GM23338 (cell line): ENCODE results near the gene COL4A1. TPM values are rescaled to one million over a fixed set of nuclear protein-coding genes. Genes with fewer than 3 reads are reported as not detected.

ENCODE experiments used
- ATAC-seq: fragments of 200-7000 bp; cut with Tn5 transposase; 3 replicates; pipeline ENCODE4 v1.9.1; 2020
- DNase-seq: peaks from one replicate; pipeline ENCODE4 v3.0.0-alpha.2; 2015; ENCODE audit warnings: low spot score
- H2AFZ ChIP-seq: fragments of 200-600 bp; sonication (generic); 2 replicates; pipeline ENCODE4 v1.8.0; 2016; ENCODE audit warnings: antibody characterized with exemption, mild to moderate bottlenecking, moderate library complexity
- H3F3A ChIP-seq: fragments of 200-600 bp; sonication (generic); replicated peaks from 2 replicates; pipeline ENCODE4 v1.8.0; 2017; ENCODE audit warnings: antibody characterized with exemption, mixed run types, low read depth
- H3K27ac ChIP-seq: fragments of 200-600 bp; sonication (generic); 2 replicates; pipeline ENCODE4 v1.6.1; 2016; ENCODE audit warnings: low read depth
- H3K27me3 ChIP-seq: fragments of 200-600 bp; sonication (generic); 2 replicates; pipeline ENCODE4 v1.8.0; 2016; ENCODE audit warnings: mild to moderate bottlenecking, mixed run types, moderate library complexity; ENCODE audit not compliant: insufficient read depth
- H3K36me3 ChIP-seq: fragments of 200-600 bp; sonication (generic); 2 replicates; pipeline ENCODE4 v1.8.0; 2016; ENCODE audit warnings: mild to moderate bottlenecking; ENCODE audit not compliant: insufficient read depth
- H3K4me1 ChIP-seq: fragments of 200-600 bp; sonication (generic); 2 replicates; pipeline ENCODE4 v1.8.0; 2016; ENCODE audit warnings: mild to moderate bottlenecking, moderate library complexity; ENCODE audit not compliant: insufficient read depth
- H3K4me2 ChIP-seq: fragments of 200-600 bp; sonication (generic); 2 replicates; pipeline ENCODE4 v1.7.1; 2017; ENCODE audit warnings: mixed run types
- H3K4me3 ChIP-seq: fragments of 200-600 bp; sonication (generic); 2 replicates; pipeline ENCODE4 v1.6.1; 2016; ENCODE audit warnings: mixed run types
- H3K79me2 ChIP-seq: fragments of 200-600 bp; sonication (generic); replicated peaks from 2 replicates; pipeline ENCODE4 v1.8.0; 2017; ENCODE audit warnings: mild to moderate bottlenecking; ENCODE audit not compliant: insufficient read depth
- H3K9me2 ChIP-seq: fragments of 200-600 bp; sonication (generic); 2 replicates; pipeline ENCODE4 v1.8.0; 2017; ENCODE audit not compliant: insufficient read depth
- H4K20me1 ChIP-seq: fragments of 200-600 bp; sonication (generic); replicated peaks from 2 replicates; pipeline ENCODE4 v1.8.0; 2017; ENCODE audit warnings: mild to moderate bottlenecking; ENCODE audit not compliant: insufficient read depth
- H3K27ac Mint-ChIP-seq: 2 replicates; pipeline ENCODE4 v1.8.0; 2020; ENCODE audit warnings: inconsistent platforms, mild to moderate bottlenecking, moderate library complexity, mixed read lengths
- H3K27me3 Mint-ChIP-seq: 3 replicates; pipeline ENCODE4 v1.8.0; 2022; ENCODE audit warnings: low read depth, mild to moderate bottlenecking, moderate library complexity, mixed read lengths, inconsistent platforms; ENCODE audit not compliant: insufficient read depth, poor library complexity
- H3K36me3 Mint-ChIP-seq: 3 replicates; pipeline ENCODE4 v1.8.0; 2021; ENCODE audit warnings: low read depth, mild to moderate bottlenecking, inconsistent platforms, moderate library complexity, mixed read lengths
- H3K4me1 Mint-ChIP-seq: 3 replicates; pipeline ENCODE4 v1.8.0; 2020; ENCODE audit warnings: mild to moderate bottlenecking, inconsistent platforms, mixed read lengths
- H3K4me3 Mint-ChIP-seq: 3 replicates; pipeline ENCODE4 v1.8.0; 2021; ENCODE audit warnings: moderate library complexity, mild to moderate bottlenecking, inconsistent platforms, mixed read lengths
- H3K9me3 Mint-ChIP-seq: 3 replicates; pipeline ENCODE4 v1.8.0; 2020; ENCODE audit warnings: moderate library complexity, mild to moderate bottlenecking, inconsistent platforms, mixed read lengths
- CREB1 ChIP-seq: fragments of 250-450 bp; sonication (Bioruptor Pico); IDR thresholded peaks from 2 replicates; pipeline ENCODE4 v1.5.0; 2020; ENCODE audit warnings: low read depth, mild to moderate bottlenecking, moderate library complexity
- CTCF ChIP-seq, 2 experiments: fragments of 200-600 bp in 1 of 2; sonication (generic) in 1 of 2; conservative IDR thresholded peaks; 2 replicates each; pipeline versions ENCODE4 v1.5.1 to v1.6.1; 2016 to 2017; ENCODE audit warnings: antibody characterized with exemption in 2 of 2, low read depth in 2 of 2, mild to moderate bottlenecking in 2 of 2, moderate library complexity in 1 of 2
- ETS1 ChIP-seq: IDR thresholded peaks from 2 replicates; pipeline ENCODE4 v1.6.1; 2016; ENCODE audit warnings: antibody characterized with exemption
- EZH2 ChIP-seq: fragments of 200-600 bp; sonication (generic); IDR thresholded peaks from one replicate; pipeline ENCODE4 v1.8.0; 2017; ENCODE audit warnings: antibody characterized with exemption, mild to moderate bottlenecking, low read depth; ENCODE audit not compliant: unreplicated experiment
- EZH2phosphoT487 ChIP-seq: fragments of 200-600 bp; sonication (generic); IDR thresholded peaks from one replicate; pipeline ENCODE4 v1.8.1; 2018; ENCODE audit warnings: antibody characterized with exemption; ENCODE audit not compliant: unreplicated experiment
- POLR2AphosphoS5 ChIP-seq: IDR thresholded peaks from 2 replicates; pipeline ENCODE4 v1.6.1; 2016; ENCODE audit warnings: antibody characterized with exemption, low read depth
- STAT1 ChIP-seq: IDR thresholded peaks from one replicate; pipeline ENCODE4 v1.6.1; 2016; ENCODE audit warnings: antibody characterized with exemption; ENCODE audit not compliant: unreplicated experiment
- ZNF114 ChIP-seq: fragments of 250-450 bp; sonication (Bioruptor Pico); IDR thresholded peaks from 2 replicates; pipeline ENCODE4 v1.5.0; 2020; ENCODE audit warnings: mild to moderate bottlenecking, moderate library complexity
- ZNF331 ChIP-seq: fragments of 250-450 bp; sonication (Bioruptor Pico); IDR thresholded peaks from 2 replicates; pipeline ENCODE4 v1.5.0; 2020; ENCODE audit warnings: low read depth, mild to moderate bottlenecking, moderate library complexity
- ZNF462 ChIP-seq: fragments of 250-450 bp; sonication (Bioruptor Pico); IDR thresholded peaks from 2 replicates; pipeline ENCODE4 v1.5.0; 2020; ENCODE audit warnings: mild to moderate bottlenecking, moderate library complexity
- polyA plus RNA-seq: library from polyadenylated mRNA; unstranded; fragments of >200 nt; fragmentation: Nextera tagmentation; extraction: Ambion mirVana; gene quantifications from 2 replicates; pipeline ENCODE4 v1.2.1, GENCODE V29; 2016
- total RNA-seq: library from RNA; depleted of rRNA; stranded (reverse); fragments of >200 nt; shearing (Covaris generic); gene quantifications from 2 replicates; pipeline ENCODE4 v1.2.3, GENCODE V29; 2014

Gene COL4A1
- total and polyA plus RNA-seq, 2 experiments from 2014 or later, result 39.1 to 110 TPM

- Mint-ChIP-seq H3K36me3 (no peaks in the 10 kb centered on the region), H3K4me1 (peaks cover 46% of the 10 kb centered on the region)
- no peak for ATAC-seq
Observed at GRCh38 chr13:110129539-110130186, 177.3 kb downstream of the COL4A1 start.

GRCh38 chr13:110129076-110129475 lies 177.9 kb downstream of the COL4A1 start:
- peaks cover 9% of the 10 kb centered on the region for H3K27me3 Mint-ChIP-seq
- no peak overlapping the region for H3K27ac Mint-ChIP-seq
- TF ChIP-seq ETS1, result no peak
- no peak for TF ChIP-seq ZNF462
- TF ChIP-seq STAT1, result no peak
- no peak for TF ChIP-seq CREB1 (CRISPR knock-in tag)
- TF ChIP-seq EZH2, result no peak
- TF ChIP-seq ZNF331, result no peak
- no peak for TF ChIP-seq CTCF (conservative IDR thresholded peaks at IDR 0.05; ENCODE audit: low read depth in 2 of 2)
- TF ChIP-seq ZNF114 (CRISPR knock-in tag), result no peak
- TF ChIP-seq POLR2AphosphoS5, result no peak

More at GRCh38 chr13:110129539-110130186, 177.3 kb downstream of the COL4A1 start:
- Histone ChIP-seq H3K4me2 (no peak overlapping the region), H3K36me3 (no peaks in the 10 kb centered on the region), H2AFZ (no peak overlapping the region), H3K9me2 (0 out of 2 replicates have a peak, but pooled peaks cover 11% of the 10 kb centered on the region), H3K27me3 (no peaks in the 10 kb centered on the region), H3F3A (no peaks in the 10 kb centered on the region), H3K4me3 (no peak overlapping the region), H3K27ac (no peak overlapping the region), H4K20me1 (no peaks in the 10 kb centered on the region), H3K79me2 (no peaks in the 10 kb centered on the region), H3K4me1 (peaks cover 23% of the 10 kb centered on the region)
- no peak overlapping the region for H3K27ac Mint-ChIP-seq
- TF ChIP-seq POLR2AphosphoS5, result no peak
- no peak for TF ChIP-seq EZH2
- TF ChIP-seq ZNF331, result no peak
- TF ChIP-seq EZH2phosphoT487, result no peak
- TF ChIP-seq STAT1, result no peak
- no peak overlapping the region for H3K4me3 Mint-ChIP-seq
- H3K9me3 Mint-ChIP-seq, result no peaks in the 10 kb centered on the region
- peaks cover 9% of the 10 kb centered on the region for H3K27me3 Mint-ChIP-seq
- no peak for DNase-seq

More at GRCh38 chr13:110129076-110129475, 177.9 kb downstream of the COL4A1 start:
- Histone ChIP-seq H3K4me2 (no peak overlapping the region), H3K27ac (no peak overlapping the region), H3K36me3 (no peaks in the 10 kb centered on the region), H3F3A (no peaks in the 10 kb centered on the region), H3K4me3 (no peak overlapping the region), H3K9me2 (0 out of 2 replicates have a peak, but pooled peaks cover 11% of the 10 kb centered on the region), H2AFZ (no peak overlapping the region), H3K79me2 (no peaks in the 10 kb centered on the region), H4K20me1 (no peaks in the 10 kb centered on the region), H3K27me3 (no peaks in the 10 kb centered on the region), H3K4me1 (peaks cover 18% of the 10 kb centered on the region)
- Mint-ChIP-seq H3K4me1 (peaks cover 40% of the 10 kb centered on the region), H3K9me3 (no peaks in the 10 kb centered on the region), H3K36me3 (no peaks in the 10 kb centered on the region), H3K4me3 (no peak overlapping the region)
- DNase-seq, result no peak
- ATAC-seq, result no peak
